K562 (cell line): ENCODE results near the gene MTX3. TPM values are rescaled to one million over a fixed set of nuclear protein-coding genes. Genes with fewer than 3 reads are reported as not detected.

Experiments used
- ATAC-seq: fragments of 200-7000 bp; cut with Tn5 transposase; 3 replicates; pipeline ENCODE4 v1.9.1; 2020; ENCODE audit warnings: moderate library complexity
- BruUV-seq: library from RNA; stranded (reverse); fragments of 400-500 nt; replicated peaks from 2 replicates; lab custom pipeline; 2021; lab: Mats Ljungman, UMichigan
- CTCF ChIA-PET: fragments of 300-600 bp; formaldehyde crosslinking; extraction: SDS; loops from one replicate; lab custom pipeline; 2021; ENCODE audit warnings: low intra/inter-chr PET ratio; lab: Yijun Ruan, JAX
- POLR2A ChIA-PET: fragments of 300-600, 350-650 bp; sonication (Branson Sonifier 250); formaldehyde crosslinking; extraction: SDS; loops from one replicate; lab custom pipeline; 2021; ENCODE audit warnings: antibody characterized with exemption, inconsistent platforms; lab: Yijun Ruan, JAX
- DNase-seq, 4 experiments: peaks; one replicate each; pipeline versions ENCODE4 v3.0.0 to v3.0.0-alpha.2; 2011 to 2018; ENCODE audit warnings: low spot score in 3 of 4, mixed read lengths in 3 of 4; ENCODE audit errors: extremely low read depth in 1 of 4
- FAIRE-seq: peaks from 2 replicates; lab custom pipeline; 2011; peaks lifted over from hg19 to GRCh38; lab: Jason Lieb, UNC
- H2AFZ ChIP-seq: 2 replicates; pipeline ENCODE4 v1.6.0; 2011; ENCODE audit warnings: low read depth, low read length, control low read depth, inconsistent platforms
- H3K27ac ChIP-seq: fragments of 200-600 bp; 3 replicates; pipeline ENCODE4 v1.8.0; 2011; ENCODE audit warnings: low read depth, mild to moderate bottlenecking, control low read depth, inconsistent platforms, low read length, moderate library complexity, mixed read lengths; ENCODE audit errors: extremely low read depth
- H3K27me3 ChIP-seq, 2 experiments: fragments of 300-600 bp in 1 of 2; 2 replicates in 1 of 2; 3 replicates in 1 of 2; pipeline versions ENCODE4 v1.6.0 to v1.8.0; 2011; ENCODE audit warnings: inconsistent platforms in 2 of 2, low read length in 2 of 2, mild to moderate bottlenecking in 1 of 2, mixed read lengths in 1 of 2, moderate library complexity in 1 of 2; ENCODE audit not compliant: control insufficient read depth in 2 of 2, insufficient read depth in 2 of 2
- H3K36me3 ChIP-seq: fragments of 300-600 bp; 3 replicates; pipeline ENCODE4 v1.8.0; 2011; ENCODE audit warnings: mild to moderate bottlenecking, low read length, inconsistent platforms; ENCODE audit not compliant: control insufficient read depth, insufficient read depth
- H3K4me1 ChIP-seq, 2 experiments: fragments of 200-600 bp in 1 of 2; replicated peaks in 1 of 2; 2 replicates in 1 of 2; 3 replicates in 1 of 2; pipeline versions ENCODE4 v1.5.1 to v1.8.0; 2011; ENCODE audit warnings: inconsistent platforms in 2 of 2, low read length in 2 of 2, mild to moderate bottlenecking in 1 of 2, mixed read lengths in 1 of 2, moderate library complexity in 1 of 2; ENCODE audit not compliant: control insufficient read depth in 2 of 2, insufficient read depth in 2 of 2
- H3K4me2 ChIP-seq: 2 replicates; pipeline ENCODE4 v1.6.1; 2011; ENCODE audit warnings: low read length, control low read depth, inconsistent platforms, mixed read lengths; ENCODE audit not compliant: insufficient read depth
- H3K4me3 ChIP-seq: fragments of 200-600 bp; sonication (generic), shearing (Covaris generic); 2 replicates; pipeline ENCODE4 v1.5.1; 2016; ENCODE audit warnings: control low read depth, inconsistent platforms
- H3K79me2 ChIP-seq: fragments of 200-600 bp; 3 replicates; pipeline ENCODE4 v1.8.0; 2011; ENCODE audit warnings: low read length, inconsistent platforms; ENCODE audit not compliant: control insufficient read depth, insufficient read depth
- H3K9ac ChIP-seq, 2 experiments: 2 replicates each; pipeline versions ENCODE4 v1.6.0 to v1.6.1; 2011; ENCODE audit warnings: low read depth in 2 of 2, low read length in 2 of 2, control low read depth in 1 of 2, inconsistent platforms in 1 of 2, mild to moderate bottlenecking in 1 of 2, mixed read lengths in 1 of 2; ENCODE audit not compliant: insufficient read depth in 1 of 2
- H3K9me1 ChIP-seq: one replicate; pipeline ENCODE4 v1.6.0; 2011; ENCODE audit warnings: inconsistent platforms, mild to moderate bottlenecking, low read length, moderate library complexity; ENCODE audit not compliant: control insufficient read depth, insufficient read depth
- H3K9me3 ChIP-seq: replicated peaks from 2 replicates; pipeline ENCODE4 v1.5.1; 2011; ENCODE audit warnings: low read depth, low read length, inconsistent platforms; ENCODE audit not compliant: control insufficient read depth, insufficient read depth
- H4K20me1 ChIP-seq: replicated peaks from 2 replicates; pipeline ENCODE4 v1.6.1; 2011; ENCODE audit warnings: low read length, inconsistent platforms, mixed read lengths; ENCODE audit not compliant: control insufficient read depth, insufficient read depth
- EWSR1 ChIP-seq: fragments of 450-650 bp; IDR thresholded peaks from 2 replicates; pipeline ENCODE4 v1.6.1; 2018; ENCODE audit warnings: borderline replicate concordance, mild to moderate bottlenecking, low read depth, moderate library complexity; ENCODE audit not compliant: partially characterized antibody
- GATAD2B ChIP-seq: fragments of 450-650 bp; IDR thresholded peaks from 2 replicates; pipeline ENCODE4 v1.6.1; 2017; ENCODE audit warnings: mild to moderate bottlenecking, borderline replicate concordance
- MNT ChIP-seq, 2 experiments: fragments of 450-650 bp; conservative IDR thresholded peaks; 2 replicates each; pipeline ENCODE4 v1.6.1; 2017; ENCODE audit warnings: mild to moderate bottlenecking in 2 of 2, moderate library complexity in 2 of 2
- PHTF2 ChIP-seq: fragments of 250-450 bp; sonication (Bioruptor Pico); IDR thresholded peaks from 2 replicates; pipeline ENCODE4 v1.5.0; 2021; ENCODE audit warnings: mild to moderate bottlenecking
- PYGO2 ChIP-seq: fragments of 450-650 bp; IDR thresholded peaks from 2 replicates; pipeline ENCODE4 v1.6.1; 2016; ENCODE audit warnings: mild to moderate bottlenecking, missing genetic modification characterization, moderate library complexity, missing compliant biosample characterization
- ZNF277 ChIP-seq: fragments of 250-450 bp; sonication (Bioruptor Pico); IDR thresholded peaks from 2 replicates; pipeline ENCODE4 v1.8.0; 2022; ENCODE audit warnings: inconsistent platforms, mild to moderate bottlenecking, moderate library complexity, borderline replicate concordance
- WGBS: fragments of 100-300 bp; shearing (Covaris generic); methylation state at CpG from one replicate; pipeline ENCODE4 v1.1.6; 2016; ENCODE audit warnings: low coverage, mixed read lengths; ENCODE audit not compliant: insufficient coverage; ENCODE audit errors: missing lambda C conversion rate; 5-methylcytosine and 5-hydroxymethylcytosine counted together
- in situ Hi-C: fragments of 300-500 bp; cut with MboI; formaldehyde crosslinking; loops from 4 replicates; pipeline ENCODE4 v1.15.0; 2018; ENCODE audit warnings: inconsistent platforms, mixed read lengths
- intact Hi-C: fragments of 100-400 bp; cut with micrococcal nuclease; formaldehyde crosslinking; loops from 2 replicates; pipeline ENCODE4 v1.14.2; 2022
- polyA plus RNA-seq, 8 experiments: library from polyadenylated mRNA; depleted of rRNA in 4 of 8; stranded (reverse) in 5 of 8; unstranded in 3 of 8; fragments of >200 nt; fragmentation: Nextera tagmentation in 2 of 8; fragmentation: Illumina TruSeq in 1 of 8; extraction: Ambion mirVana in 2 of 8; extraction: Trizol in 1 of 8; gene quantifications; 2 replicates each; pipeline versions ENCODE4 v1.2.1 to v1.2.3, GENCODE V29; 2011 to 2014; ENCODE audit warnings: inconsistent platforms in 1 of 8, missing spikeins in 1 of 8
- total RNA-seq, 7 experiments: library from RNA; depleted of rRNA in 6 of 7; stranded (reverse); fragments of >200 nt in 6 of 7; fragmentation: Illumina TruSeq in 2 of 7; extraction: Trizol in 2 of 7; gene quantifications; 2 replicates each; pipeline versions ENCODE4 v1.2.1 to v1.2.3, GENCODE V29; 2011 to 2021; ENCODE audit warnings: low replicate concordance in 1 of 7

MTX3 gene
- total and polyA plus RNA-seq, 9 of the 15 experiments (the other 6 are each of a cell fraction or from before 2014, with no cell fraction given): 0.04 to 0.36 (median 0.15) TPM; not detected in 1

GRCh38 chr5:79973511-79973910 is 17.6 kb downstream of the MTX3 start (continued):
- TF ChIP-seq MNT (conservative IDR thresholded peaks at IDR 0.05) (no peak), PHTF2 (CRISPR knock-in tag) (no peak), ZNF277 (no peak), GATAD2B (no peak)

- H3K79me2 ChIP-seq: no peaks in the 10 kb centered on the region
- no peak overlapping the region for H3K4me2 ChIP-seq
- intact Hi-C loops: no loop called here
- ChIA-PET CTCF (no interaction called here), POLR2A (interaction anchor here (1.3 kb wide), 1 partner anchor 11 kb away, joined by 5 read pairs; no protein-coding TSS in a partner anchor)
- no peak for DNase-seq
- no peak overlapping the region for H3K9ac ChIP-seq
- no TSS peak for BruUV-seq
- no peak overlapping the region for H3K27ac ChIP-seq
- no peaks in the 10 kb centered on the region for H3K36me3 ChIP-seq
- no peak overlapping the region for H3K4me3 ChIP-seq
- H3K9me3 ChIP-seq: no peaks in the 10 kb centered on the region
- H3K4me1 ChIP-seq: no peaks in the 10 kb centered on the region
- FAIRE-seq: no peak
- no peak overlapping the region for H2AFZ ChIP-seq
- peaks cover 3 to 10% of the 10 kb centered on the region in 2 experiments; a peak in 4 of 5 replicates for H3K27me3 ChIP-seq
- in situ Hi-C loops: no loop called here
- TF ChIP-seq PYGO2 (tag) (no peak), EWSR1 (no peak)
- WGBS: 0% methylated on average over 4 of the region's 4 CpGs
- H3K9me1 ChIP-seq: no peaks in the 10 kb centered on the region
- no peaks in the 10 kb centered on the region; the same call in 1 of the 2 replicates for H4K20me1 ChIP-seq
- ATAC-seq: no peak
Observed at GRCh38 chr5:79971156-79971555, 19.9 kb downstream of the MTX3 start.
